Non-pigmented ciliary epithelial cell (primary cell): ENCODE measurements around the gene NYAP1.
A peak's percentile ranks its signal among the peaks of the same experiment; 100 is the strongest.
"Not testable (repeated sequence)": the region's sequence is repeated elsewhere in the genome, so short reads cannot be mapped to it uniquely, and the experiment has no call there.

Experiments used
- DNase-seq: peaks from one replicate; pipeline ENCODE4 v3.0.0-alpha.2; 2010; ENCODE audit warnings: low read depth

The NYAP1 gene

GRCh38 chr7:100513212-100513810 is 29.6 kb downstream of the NYAP1 start:
- DNase-seq: no peak

DNA sequence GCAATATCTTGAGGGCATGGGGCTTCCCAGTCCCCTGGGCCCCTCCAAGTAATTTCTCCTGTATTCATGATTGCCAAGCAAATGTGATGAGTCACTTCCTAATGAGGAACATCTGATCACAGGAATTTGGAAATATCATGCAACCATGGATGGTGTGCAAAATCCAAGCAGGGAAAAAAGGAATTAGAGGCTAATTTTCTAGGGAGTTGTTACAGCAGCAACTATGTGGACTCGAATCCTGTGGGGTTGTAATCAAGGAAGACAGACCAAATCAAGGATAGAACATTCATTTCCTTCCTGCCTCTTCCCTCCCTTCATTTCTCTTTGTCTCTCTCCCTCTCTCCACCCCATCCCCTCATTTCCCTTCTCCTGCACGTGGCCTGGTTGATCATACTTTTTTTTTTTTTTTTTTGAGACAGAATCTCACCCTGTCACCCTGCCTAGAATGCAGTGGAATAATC is 31.4 kb downstream of the NYAP1 start:
- DNase-seq: no peak

DNA sequence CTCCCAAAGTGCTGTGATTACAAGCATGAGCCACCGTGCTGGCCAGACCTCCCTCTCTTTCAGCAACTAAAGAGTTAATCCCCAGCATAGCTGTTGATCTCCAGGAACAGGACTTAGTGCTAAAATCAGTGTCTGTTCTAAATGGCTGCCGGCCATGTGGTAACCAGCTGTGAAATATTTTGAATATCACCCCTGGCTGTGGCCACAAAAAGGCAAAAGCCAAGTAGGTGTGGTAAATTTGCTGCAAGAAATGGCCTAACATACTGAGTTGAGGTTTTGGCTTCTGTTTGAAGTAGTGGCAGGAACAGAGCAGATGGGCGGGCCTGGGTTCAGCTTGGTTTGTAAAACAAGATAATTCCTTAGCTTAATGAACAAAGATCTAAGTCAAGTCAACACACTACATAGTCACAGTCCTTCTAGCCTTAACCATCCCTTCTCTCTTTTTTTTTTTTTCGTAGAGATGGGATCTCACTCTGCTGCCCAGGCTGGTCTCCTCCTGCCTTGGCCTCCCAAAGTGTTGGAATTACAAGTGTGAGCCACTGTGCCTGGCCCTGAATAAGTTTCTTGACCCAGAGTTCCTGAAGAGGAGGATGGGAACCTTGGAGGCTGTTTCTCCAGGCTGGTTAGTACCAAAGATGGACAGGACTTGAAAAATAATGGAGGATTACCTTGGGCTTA is 32.5 kb downstream of the NYAP1 start:
- DNase-seq: peak; percentile 71

GRCh38 chr7:100517305-100517704 is 33.6 kb downstream of the NYAP1 start:
- DNase-seq: no peak

GRCh38 chr7:100519580-100519979 is 35.9 kb downstream of the NYAP1 start:
- DNase-seq: no peak

GRCh38 chr7:100520138-100520537 is 36.4 kb downstream of the NYAP1 start:
- no peak for DNase-seq

DNA sequence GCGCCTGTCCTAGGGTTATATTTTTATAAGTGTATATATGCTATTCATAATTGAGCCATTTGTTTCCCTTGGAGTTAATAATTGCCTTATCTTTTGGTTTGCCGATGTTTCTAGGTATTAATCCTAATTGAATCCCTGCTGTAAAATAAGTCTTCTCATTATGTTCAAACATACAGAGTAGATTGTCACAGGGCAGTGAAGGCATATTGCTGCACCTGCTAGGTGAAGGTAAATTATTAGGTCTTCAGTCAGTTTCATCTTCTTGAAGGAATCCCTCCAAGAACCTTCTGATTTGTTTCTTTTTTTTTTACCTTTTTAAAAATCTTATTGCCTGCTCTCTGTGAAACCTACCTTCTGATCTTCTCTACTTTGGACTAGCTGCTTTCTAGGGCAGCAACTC is 37.3 kb downstream of the NYAP1 start:
- DNase-seq: no peak

DNA sequence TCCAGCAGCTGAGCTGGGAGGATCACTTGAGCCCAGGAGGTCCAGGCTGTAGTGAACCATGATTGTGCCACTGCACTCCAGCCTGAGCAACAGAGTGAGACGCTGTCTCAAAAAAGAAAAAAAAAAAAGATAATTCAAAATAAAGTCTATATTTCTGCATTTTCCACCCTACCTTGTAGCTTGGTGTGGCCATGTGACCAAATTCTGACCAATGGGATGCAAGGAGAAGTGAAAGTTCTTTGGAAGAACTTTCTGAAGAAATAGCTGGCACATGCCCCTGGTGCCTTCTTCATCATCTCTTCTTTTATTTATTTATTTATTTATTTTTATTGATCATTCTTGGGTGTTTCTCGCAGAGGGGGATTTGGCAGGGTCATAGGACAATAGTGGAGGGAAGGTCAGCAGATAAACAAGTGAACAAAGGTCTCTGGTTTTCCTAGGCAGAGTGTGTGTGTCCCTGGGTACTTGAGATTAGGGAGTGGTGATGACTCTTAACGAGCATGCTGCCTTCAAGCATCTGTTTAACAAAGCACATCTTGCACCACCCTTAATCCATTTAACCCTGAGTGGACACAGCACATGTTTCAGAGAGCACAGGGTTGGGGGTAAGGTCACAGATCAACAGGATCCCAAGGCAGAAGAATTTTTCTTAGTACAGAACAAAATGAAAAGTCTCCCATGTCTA is 38.3 kb downstream of the NYAP1 start:
- DNase-seq: not testable (repeated sequence)

GRCh38 chr7:100523192-100523591 is 39.5 kb downstream of the NYAP1 start:
- DNase-seq: not testable (repeated sequence)

DNA sequence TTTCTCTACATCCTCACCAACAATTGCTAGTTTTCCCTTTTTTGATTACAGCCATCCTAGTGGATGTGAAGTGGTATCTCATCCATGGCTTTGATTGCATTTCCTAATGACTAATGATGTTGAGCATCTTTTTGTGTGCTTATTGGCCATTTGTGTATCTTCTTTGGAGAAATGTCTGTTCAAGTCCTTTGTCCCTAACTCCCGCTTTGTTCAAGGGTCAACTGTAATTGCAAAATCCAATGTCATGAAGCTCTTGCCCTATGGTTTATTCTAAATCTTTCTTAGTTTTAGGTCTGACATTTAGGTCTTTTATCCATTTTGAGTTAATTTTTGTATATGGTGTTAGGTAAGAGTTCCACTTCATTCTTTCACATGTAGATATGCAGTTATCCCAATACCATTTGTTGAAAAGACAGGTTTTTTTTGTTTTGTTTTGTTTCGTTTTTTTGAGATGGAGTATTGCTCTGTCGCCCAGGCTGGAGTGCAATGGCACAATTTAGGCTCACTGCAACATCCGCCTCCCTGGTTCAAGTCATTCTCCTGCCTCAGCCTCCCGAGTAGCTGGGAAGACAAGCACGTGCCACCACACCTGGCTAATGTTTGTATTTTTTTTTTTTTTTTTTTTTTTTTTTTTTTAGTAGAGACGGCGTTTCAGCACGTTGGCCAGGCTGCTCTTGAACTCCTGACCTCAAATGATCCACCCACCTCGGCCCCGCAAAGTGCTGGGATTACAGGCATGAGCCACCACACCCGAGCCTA is 44.6 kb downstream of the NYAP1 start:
- DNase-seq: not testable (repeated sequence)

- DNase-seq: no peak
Measured at GRCh38 chr7:100532165-100533022, 48.7 kb downstream of the NYAP1 start.

GRCh38 chr7:100535982-100536381 is 52.3 kb downstream of the NYAP1 start:
- DNase-seq: not testable (repeated sequence)

GRCh38 chr7:100536695-100537094 is 53.0 kb downstream of the NYAP1 start:
- not testable (repeated sequence) for DNase-seq

DNA sequence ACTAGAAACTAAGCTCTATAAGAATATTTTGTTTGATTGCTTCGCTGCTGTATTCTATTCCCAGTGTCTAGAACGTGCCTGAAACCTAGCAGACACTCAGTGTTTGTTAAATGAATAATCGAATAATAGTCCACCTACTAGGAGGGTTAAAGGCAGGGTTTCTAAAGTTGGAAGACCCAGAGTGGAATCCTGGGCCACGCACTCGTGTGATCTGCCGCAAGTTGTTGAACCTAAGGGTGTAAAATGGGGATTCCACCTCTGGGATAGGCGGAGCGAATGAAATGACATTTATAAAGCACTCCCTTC is 54.6 kb downstream of the NYAP1 start:
- DNase-seq: no peak

GRCh38 chr7:100538654-100539435 is 55.1 kb downstream of the NYAP1 start, which contains the start of gene AGFG2:
Gene AGFG2 (plus strand): TSS chr7:100539203. CDS start chr7:100539347, 144 bp downstream.
- DNase-seq: peak; percentile 96

DNA sequence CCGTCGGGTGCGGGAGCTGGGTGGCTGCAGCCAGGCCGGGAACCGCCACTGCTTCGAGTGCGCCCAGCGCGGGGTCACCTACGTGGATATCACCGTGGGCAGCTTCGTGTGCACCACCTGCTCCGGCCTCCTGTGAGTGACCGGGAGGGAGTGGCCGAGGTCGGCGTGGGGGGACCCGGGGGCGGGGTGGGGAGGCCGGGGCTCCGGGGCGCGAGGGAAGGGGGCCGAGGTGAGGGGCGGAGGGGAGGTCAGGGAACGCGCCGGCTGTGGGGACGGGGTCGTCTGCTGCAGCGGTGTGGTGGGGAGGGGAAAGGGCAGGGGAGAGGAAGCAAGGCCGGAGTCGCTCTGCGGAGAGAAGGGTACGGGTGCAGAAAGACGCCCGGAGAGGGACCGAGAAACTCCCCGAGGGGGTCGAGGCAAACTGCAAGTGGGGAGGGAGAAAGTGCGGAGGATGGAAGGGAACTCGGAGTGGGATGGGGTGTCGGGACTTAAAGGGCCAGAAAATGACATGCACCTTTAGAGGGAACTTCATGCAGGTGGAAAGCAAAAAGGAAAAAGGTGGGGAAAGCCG is 55.8 kb downstream of the NYAP1 start:
- no peak for DNase-seq

- DNase-seq: no peak
Measured at GRCh38 chr7:100540073-100540723, 56.5 kb downstream of the NYAP1 start.

GRCh38 chr7:100541309-100541708 is 57.6 kb downstream of the NYAP1 start:
- DNase-seq: not testable (repeated sequence)

GRCh38 chr7:100543586-100543985 is 59.9 kb downstream of the NYAP1 start:
- no peak for DNase-seq

DNA sequence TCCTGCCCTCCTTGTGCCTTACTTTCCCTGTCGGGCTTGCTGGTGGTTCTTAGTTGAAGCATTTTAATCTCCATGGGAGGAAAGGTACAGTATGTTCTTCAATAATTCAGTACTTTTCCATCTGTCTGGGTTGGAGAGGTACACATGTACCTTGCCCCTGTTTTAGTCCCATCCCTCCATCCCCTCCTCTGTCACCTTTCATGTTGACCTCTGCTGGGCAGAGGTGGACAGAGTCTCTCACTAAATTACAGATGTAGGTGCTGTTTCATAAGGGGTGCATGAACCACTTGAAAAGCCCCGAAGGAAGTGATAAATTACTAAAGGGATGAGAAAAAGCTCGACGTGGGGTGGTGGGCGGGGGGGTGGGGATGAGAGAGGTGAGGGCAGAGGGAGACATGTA is 60.7 kb downstream of the NYAP1 start:
- DNase-seq: no peak
